B cell (primary cell): ENCODE measurements around the gene ATG3. TPM values are rescaled to one million over a fixed set of nuclear protein-coding genes. Genes with fewer than 3 reads are reported as not detected.

ENCODE experiments used
- ATAC-seq: fragments of 200-7000 bp; cut with Tn5 transposase; one replicate; pipeline ENCODE4 v1.10.0; 2021; ENCODE audit warnings: low read depth, mild to moderate bottlenecking, moderate number of reproducible peaks, moderate library complexity
- CTCF ChIA-PET: fragments of 350-600 bp; sonication (Branson Sonifier 250); formaldehyde crosslinking; loops from one replicate; lab custom pipeline; 2021; ENCODE audit warnings: antibody characterized with exemption, inconsistent platforms; lab: Charles Lee
- POLR2A ChIA-PET: fragments of 350-600 bp; sonication (Branson Sonifier 250); formaldehyde crosslinking; loops from one replicate; lab custom pipeline; 2021; ENCODE audit warnings: antibody characterized with exemption; lab: Charles Lee
- DNase-seq: peaks from one replicate; pipeline ENCODE4 v3.0.0; 2013
- H2AFZ ChIP-seq: 2 replicates; pipeline ENCODE4 v1.6.1; 2012; ENCODE audit warnings: mild to moderate bottlenecking, low read depth, low read length; ENCODE audit not compliant: insufficient read depth, poor library complexity, severe bottlenecking
- H3K27ac ChIP-seq, 2 donors: 1 replicate in 1 of 2; 2 replicates in 1 of 2; pipeline ENCODE4 v1.5.1; 2012 to 2013; ENCODE audit warnings: low read length in 2 of 2, mild to moderate bottlenecking in 2 of 2, moderate library complexity in 1 of 2
- H3K27me3 ChIP-seq, 4 experiments: fragments of 200-600 bp in 1 of 4; sonication (generic) in 1 of 4; replicated peaks in 1 of 4; 1 replicate in 2 of 4; 2 replicates in 2 of 4; pipeline versions ENCODE4 v1.6.1 to v1.7.0; 2013 to 2016; ENCODE audit warnings: low read length in 3 of 4, mild to moderate bottlenecking in 2 of 4, mixed read lengths in 1 of 4, moderate library complexity in 1 of 4; ENCODE audit not compliant: insufficient read depth in 4 of 4, control insufficient read depth in 3 of 4; ENCODE audit errors: control extremely low read depth in 1 of 4
- H3K36me3 ChIP-seq, 2 experiments: replicated peaks in 1 of 2; 1 replicate in 1 of 2; 2 replicates in 1 of 2; pipeline versions ENCODE4 v1.6.1 to v1.7.1; 2013; ENCODE audit warnings: low read length in 1 of 2; ENCODE audit not compliant: insufficient read depth in 2 of 2, control insufficient read depth in 1 of 2; ENCODE audit errors: control extremely low read depth in 1 of 2, extremely low read depth in 1 of 2
- H3K4me1 ChIP-seq, 2 donors: fragments of 200-600 bp in 1 of 2; sonication (generic) in 1 of 2; 1 replicate in 1 of 2; 2 replicates in 1 of 2; pipeline versions ENCODE4 v1.5.1 to v1.6.1; 2013 to 2017; ENCODE audit warnings: low read length in 2 of 2; ENCODE audit not compliant: control insufficient read depth in 2 of 2, insufficient read depth in 2 of 2
- H3K4me2 ChIP-seq: replicated peaks from 2 replicates; pipeline ENCODE3; 2012; ENCODE audit warnings: mild to moderate bottlenecking, low read depth, low read length; ENCODE audit not compliant: poor library complexity, severe bottlenecking
- H3K4me3 ChIP-seq, 5 experiments: fragments of 200-600 bp in 1 of 5; sonication (generic) in 1 of 5; 1 replicate in 3 of 5; 2 replicates in 2 of 5; pipeline versions ENCODE4 v1.5.1 to v1.7.0; 2011 to 2016; ENCODE audit warnings: low read length in 4 of 5, mild to moderate bottlenecking in 4 of 5, low read depth in 2 of 5, control low read depth in 1 of 5, moderate library complexity in 1 of 5; ENCODE audit not compliant: insufficient read depth in 1 of 5; ENCODE audit errors: control extremely low read depth in 1 of 5, extremely low read depth in 1 of 5
- H3K79me2 ChIP-seq: fragments of 200-600 bp; sonication (generic); one replicate; pipeline ENCODE4 v1.6.0; 2016; ENCODE audit warnings: low read length; ENCODE audit not compliant: control insufficient read depth, insufficient read depth
- H3K9ac ChIP-seq: fragments of 200-600 bp; sonication (generic); 2 replicates; pipeline ENCODE4 v1.6.1; 2017; ENCODE audit warnings: mild to moderate bottlenecking, low read length, moderate library complexity
- H3K9me3 ChIP-seq, 3 donors: one replicate each; pipeline versions ENCODE4 v1.6.1 to v1.7.1; 2013; ENCODE audit warnings: low read length in 2 of 3; ENCODE audit not compliant: control insufficient read depth in 2 of 3, insufficient read depth in 1 of 3; ENCODE audit errors: control extremely low read depth in 1 of 3
- H4K20me1 ChIP-seq: 2 replicates; pipeline ENCODE4 v1.6.0; 2012; ENCODE audit warnings: mild to moderate bottlenecking, low read length; ENCODE audit not compliant: insufficient read depth, control insufficient read depth, poor library complexity, severe bottlenecking
- H3K27ac Mint-ChIP-seq: one replicate; pipeline ENCODE4 v1.8.0; 2021; ENCODE audit warnings: mixed read lengths
- H3K27me3 Mint-ChIP-seq: one replicate; pipeline ENCODE4 v1.8.0; 2021; ENCODE audit warnings: mixed read lengths
- H3K4me1 Mint-ChIP-seq: one replicate; pipeline ENCODE4 v1.8.0; 2021; ENCODE audit warnings: mixed read lengths
- H3K4me3 Mint-ChIP-seq: one replicate; pipeline ENCODE4 v1.8.0; 2021; ENCODE audit warnings: mixed read lengths
- H3K9me3 Mint-ChIP-seq: one replicate; pipeline ENCODE4 v1.8.0; 2022; ENCODE audit warnings: mixed read lengths; ENCODE audit not compliant: insufficient read depth
- EZH2 ChIP-seq: IDR thresholded peaks from 2 replicates; pipeline ENCODE4 v1.6.1; 2012; ENCODE audit warnings: borderline replicate concordance, low read depth, mild to moderate bottlenecking, moderate library complexity, low read length; ENCODE audit not compliant: insufficient read depth, poor library complexity, severe bottlenecking
- WGBS: methylation state at CpG from one replicate; pipeline ENCODE4 v1.1.5; 2013; ENCODE audit warnings: missing lambda C conversion rate; ENCODE audit not compliant: insufficient coverage; 5-methylcytosine and 5-hydroxymethylcytosine counted together
- intact Hi-C: fragments of 100-400 bp; cut with micrococcal nuclease; formaldehyde crosslinking; loops from one replicate; pipeline ENCODE4 v1.10.0; 2022
- polyA plus RNA-seq: library from polyadenylated mRNA; depleted of rRNA; stranded (reverse); fragments of >200 nt; gene quantifications from 2 replicates; pipeline ENCODE4 v1.2.3, GENCODE V29; 2012
- total RNA-seq, 2 donors: library from RNA; stranded (reverse); fragments of 120-200 nt in 1 of 2; gene quantifications; 1 replicate in 1 of 2; 2 replicates in 1 of 2; pipeline versions ENCODE4 v1.2.3 to v1.2.4, GENCODE V29; 2013 to 2022
- TF ChIP-seq, protein P1 (sequence below): fragments of 200-600 bp; IDR thresholded peaks from one replicate; pipeline ENCODE4 v1.8.0; 2022; ENCODE audit warnings: antibody characterized with exemption, mild to moderate bottlenecking

The ATG3 gene
- total and polyA plus RNA-seq, 2 donors (not counting 1 experiment from before 2014, with no cell fraction given): 25.2 to 54.9 TPM

DNA sequence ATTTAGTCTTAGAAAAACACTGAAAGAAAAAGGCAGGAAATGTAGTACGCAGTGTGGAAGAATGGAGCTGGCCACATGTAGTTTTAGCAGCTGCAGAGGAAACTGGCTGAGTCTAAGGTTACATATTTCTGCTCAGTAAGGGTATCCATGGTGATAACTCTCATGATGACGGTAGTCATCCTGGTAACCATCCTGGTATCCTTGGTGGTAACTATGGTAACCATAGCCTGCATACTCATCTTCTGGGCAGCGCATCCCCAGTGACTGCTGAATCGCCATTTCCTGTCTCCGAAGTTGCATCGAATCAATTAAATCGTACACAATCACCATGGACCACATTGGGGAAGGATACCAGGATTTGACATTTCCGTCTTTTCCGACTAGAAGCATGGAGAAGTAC, 43.5 kb upstream of the ATG3 start:
- Histone ChIP-seq H3K4me3 (no peak overlapping the region), H3K27ac (no peak overlapping the region), H3K27me3 (no peaks in the 10 kb centered on the region), H3K9me3 (no peaks in the 10 kb centered on the region), H2AFZ (no peak overlapping the region), H3K9ac (no peak overlapping the region), H3K4me2 (no peak overlapping the region), H3K4me1 (no peaks in the 10 kb centered on the region), H3K36me3 (no peaks in the 10 kb centered on the region), H4K20me1 (no peaks in the 10 kb centered on the region), H3K79me2 (no peaks in the 10 kb centered on the region)
- TF ChIP-seq, protein P1, sequence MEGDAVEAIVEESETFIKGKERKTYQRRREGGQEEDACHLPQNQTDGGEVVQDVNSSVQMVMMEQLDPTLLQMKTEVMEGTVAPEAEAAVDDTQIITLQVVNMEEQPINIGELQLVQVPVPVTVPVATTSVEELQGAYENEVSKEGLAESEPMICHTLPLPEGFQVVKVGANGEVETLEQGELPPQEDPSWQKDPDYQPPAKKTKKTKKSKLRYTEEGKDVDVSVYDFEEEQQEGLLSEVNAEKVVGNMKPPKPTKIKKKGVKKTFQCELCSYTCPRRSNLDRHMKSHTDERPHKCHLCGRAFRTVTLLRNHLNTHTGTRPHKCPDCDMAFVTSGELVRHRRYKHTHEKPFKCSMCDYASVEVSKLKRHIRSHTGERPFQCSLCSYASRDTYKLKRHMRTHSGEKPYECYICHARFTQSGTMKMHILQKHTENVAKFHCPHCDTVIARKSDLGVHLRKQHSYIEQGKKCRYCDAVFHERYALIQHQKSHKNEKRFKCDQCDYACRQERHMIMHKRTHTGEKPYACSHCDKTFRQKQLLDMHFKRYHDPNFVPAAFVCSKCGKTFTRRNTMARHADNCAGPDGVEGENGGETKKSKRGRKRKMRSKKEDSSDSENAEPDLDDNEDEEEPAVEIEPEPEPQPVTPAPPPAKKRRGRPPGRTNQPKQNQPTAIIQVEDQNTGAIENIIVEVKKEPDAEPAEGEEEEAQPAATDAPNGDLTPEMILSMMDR: no peak
- no peak for TF ChIP-seq EZH2
- Mint-ChIP-seq H3K4me1 (peaks cover 7% of the 10 kb centered on the region), H3K4me3 (no peak overlapping the region), H3K9me3 (no peaks in the 10 kb centered on the region), H3K27me3 (peaks cover 4% of the 10 kb centered on the region), H3K27ac (no peak overlapping the region)
- POLR2A ChIA-PET: no interaction called here
- 77% methylated on average over 9 of the region's 9 CpGs for WGBS
- intact Hi-C loops: no loop called here
- DNase-seq (no peak), ATAC-seq (no peak)
- CTCF ChIA-PET: interaction anchor here (2.6 kb wide), 1 partner anchor 37 kb away, joined by 8 read pairs; no protein-coding TSS in a partner anchor

- Histone ChIP-seq H2AFZ (no peak overlapping the region), H4K20me1 (no peaks in the 10 kb centered on the region), H3K79me2 (no peaks in the 10 kb centered on the region), H3K9me3 (no peaks in the 10 kb centered on the region), H3K4me2 (no peak overlapping the region), H3K27ac (no peak overlapping the region), H3K36me3 (no peaks in the 10 kb centered on the region), H3K27me3 (no peaks in the 10 kb centered on the region), H3K4me3 (no peak overlapping the region), H3K4me1 (no peaks in the 10 kb centered on the region), H3K9ac (no peak overlapping the region)
- POLR2A ChIA-PET: no interaction called here
- DNase-seq: no peak
- Mint-ChIP-seq H3K4me1 (peaks cover 7% of the 10 kb centered on the region), H3K4me3 (no peak overlapping the region), H3K27ac (no peak overlapping the region), H3K27me3 (peaks cover 4% of the 10 kb centered on the region), H3K9me3 (no peaks in the 10 kb centered on the region)
- CTCF ChIA-PET: interaction anchor here (0.5 kb wide), 1 partner anchor 311 kb away, joined by 3 read pairs; no protein-coding TSS in a partner anchor
- ATAC-seq: no peak
- intact Hi-C loops: no loop called here
- WGBS: no CpG with 5 or more reads among the region's 4 CpGs
- no peak for TF ChIP-seq EZH2
- TF ChIP-seq, protein P1: no peak
These were observed 42.8 kb upstream of the ATG3 start for GRCh38 chr3:112604536-112604935.
